HG03060 (cell line): Measurements from ENCODE around the gene ROBO2.

Source experiments
- ATAC-seq: cut with Tn5 transposase; IDR thresholded peaks from one replicate; pipeline ENCODE4 v1.9.1; 2021; ENCODE audit warnings: low read depth, moderate number of reproducible peaks; ENCODE audit not compliant: unreplicated experiment

Gene ROBO2

GRCh38 chr3:77102951-77103769 is 63.3 kb downstream of the ROBO2 start:
- ATAC-seq: no peak

- ATAC-seq: no peak
These were observed 82.8 kb downstream of the ROBO2 start for GRCh38 chr3:77122652-77123051.

GRCh38 chr3:77125966-77126365 is 86.1 kb downstream of the ROBO2 start:
- ATAC-seq: no peak

GRCh38 chr3:77134769-77135168 is 94.9 kb downstream of the ROBO2 start:
- no peak for ATAC-seq

- ATAC-seq: no peak
These were observed 97.7 kb downstream of the ROBO2 start for GRCh38 chr3:77137559-77137958.

- no peak for ATAC-seq
These were observed 99.7 kb downstream of the ROBO2 start for GRCh38 chr3:77139624-77140023.

- ATAC-seq: no peak
These were observed 101.5 kb downstream of the ROBO2 start for GRCh38 chr3:77141423-77141822.

- no peak for ATAC-seq
These were observed 102.7 kb downstream of the ROBO2 start for GRCh38 chr3:77142578-77142977.

- no peak for ATAC-seq
These were observed 106.1 kb downstream of the ROBO2 start for GRCh38 chr3:77146004-77146403.

GRCh38 chr3:77147836-77148578 is 108.1 kb downstream of the ROBO2 start:
- no peak for ATAC-seq

- no peak for ATAC-seq
These were observed 109.5 kb downstream of the ROBO2 start for GRCh38 chr3:77149382-77149781.

- no peak for ATAC-seq
These were observed 110.1 kb downstream of the ROBO2 start for GRCh38 chr3:77150028-77150427.

- no peak for ATAC-seq
These were observed 110.9 kb downstream of the ROBO2 start for GRCh38 chr3:77150759-77151158.

- ATAC-seq: no peak
These were observed 119.1 kb downstream of the ROBO2 start for GRCh38 chr3:77158730-77159581.

GRCh38 chr3:77160931-77161497 is 121.1 kb downstream of the ROBO2 start:
- ATAC-seq: no peak

GRCh38 chr3:77169823-77170222 is 129.9 kb downstream of the ROBO2 start:
- ATAC-seq: no peak

- ATAC-seq: no peak
These were observed 131.1 kb downstream of the ROBO2 start for GRCh38 chr3:77171026-77171425.

- ATAC-seq: no peak
These were observed 139.9 kb downstream of the ROBO2 start for GRCh38 chr3:77179762-77180161.

- no peak for ATAC-seq
These were observed 142.4 kb downstream of the ROBO2 start for GRCh38 chr3:77182341-77182740.

- no peak for ATAC-seq
These were observed 146.4 kb downstream of the ROBO2 start for GRCh38 chr3:77186319-77186718.

GRCh38 chr3:77186728-77187127 is 146.8 kb downstream of the ROBO2 start:
- no peak for ATAC-seq
